ENCODE results near the gene SUGCT. TPM values are rescaled to one million over a fixed set of nuclear protein-coding genes. Genes with fewer than 3 reads are reported as not detected.

The SUGCT gene
- total and polyA plus RNA-seq, 2 of the 8 experiments (the other 6 are each of a cell fraction or from before 2014, with no cell fraction given): 2.8 to 5.4 TPM

DNA sequence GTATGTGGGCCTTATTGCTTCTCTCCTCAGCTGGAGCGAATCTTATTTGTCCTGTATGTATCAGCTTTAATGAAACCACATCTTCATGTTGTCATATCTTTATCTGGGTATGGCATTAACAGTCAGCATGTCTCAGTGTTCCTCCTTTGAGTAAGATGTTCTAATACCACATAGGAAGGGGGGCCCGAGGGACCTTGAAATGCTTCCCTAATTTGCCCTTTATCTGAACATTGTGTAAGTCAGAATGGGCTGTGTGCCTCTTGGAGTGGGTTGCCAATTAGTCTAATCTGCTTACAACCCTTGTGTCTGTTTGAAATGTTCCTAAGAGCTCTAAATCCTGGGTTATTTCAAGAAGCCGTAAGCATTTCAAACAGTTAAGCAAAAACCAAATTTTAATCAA is 623.8 kb downstream of the SUGCT start:
- H4K8ac ChIP-seq (ENCODE audit: extremely low read depth, insufficient read depth, low read length): no peak overlapping the region
- H2BK12ac ChIP-seq (ENCODE audit: low read depth, low read length): no peak overlapping the region
- no peak overlapping the region for H2BK120ac ChIP-seq (replicated peaks; ENCODE audit: low read depth, low read length)
- H3K4me2 ChIP-seq (ENCODE audit: insufficient read depth in 1 of 2, low read depth in 2 of 2, low read length in 2 of 2): no peak overlapping the region
- no peak overlapping the region for H3K14ac ChIP-seq (ENCODE audit: insufficient read length)
- no peaks in the 10 kb centered on the region for H3K36me3 ChIP-seq (ENCODE audit: control insufficient read depth in 2 of 4, insufficient read depth in 4 of 4, low read length in 3 of 4)
- H3K56ac ChIP-seq (replicated peaks; ENCODE audit: insufficient read length, low read depth, low read length): no peak overlapping the region
- no peak overlapping the region for H3K27ac ChIP-seq (ENCODE audit: low read depth, low read length)
- DNase-seq (ENCODE audit: low read depth in 1 of 2, low spot score in 2 of 2) (no peak), FAIRE-seq (no peak)
- no peak overlapping the region for H3K9ac ChIP-seq (replicated peaks in 1 of 4; ENCODE audit: extremely low read depth in 1 of 4, low read depth in 3 of 4, low read length in 3 of 4)
- no peaks in the 10 kb centered on the region for H3K79me2 ChIP-seq (ENCODE audit: control insufficient read depth in 1 of 2, insufficient read depth in 2 of 2, low read length in 2 of 2)
- no peak overlapping the region for H2BK20ac ChIP-seq (ENCODE audit: low read length)
- no peaks in the 10 kb centered on the region for H3K27me3 ChIP-seq (replicated peaks in 1 of 4; ENCODE audit: control insufficient read depth in 3 of 4, extremely low read depth in 1 of 4, insufficient read depth in 3 of 4, low read length in 3 of 4)
- H3K18ac ChIP-seq (ENCODE audit: extremely low read depth, low read length): no peak overlapping the region
- CTCF ChIA-PET (ENCODE audit: partially characterized antibody): interaction anchor here (2.4 kb wide), 1 partner anchor 11 kb away, joined by 7 read pairs; no protein-coding TSS in a partner anchor
- POLR2A ChIA-PET (ENCODE audit: partially characterized antibody): no interaction called here
- H2BK15ac ChIP-seq (ENCODE audit: low read length): no peak overlapping the region
- H4K20me1 ChIP-seq (replicated peaks in 1 of 2; ENCODE audit: control insufficient read depth in 1 of 2, insufficient read depth in 2 of 2, low read length in 2 of 2): no peaks in the 10 kb centered on the region
- H3K23ac ChIP-seq (ENCODE audit: insufficient read length): no peak overlapping the region
- H3K4me1 ChIP-seq (replicated peaks in 1 of 4; ENCODE audit: control insufficient read depth in 3 of 4, insufficient read depth in 4 of 4, low read length in 3 of 4): peaks cover 2 to 8% (median 5%) of the 10 kb centered on the region in 4 experiments; a peak in 6 of 7 replicates
- H3K23me2 ChIP-seq (ENCODE audit: low read depth, low read length): no peaks in the 10 kb centered on the region
- no peak overlapping the region for H2AFZ ChIP-seq (ENCODE audit: low read length)
- no peak overlapping the region for H2AK5ac ChIP-seq (ENCODE audit: low read depth, low read length)
- H3K4me3 ChIP-seq (ENCODE audit: extremely low read depth in 1 of 4, insufficient read depth in 2 of 4, low read depth in 3 of 4, low read length in 4 of 4): no peak overlapping the region
- H3K9me3 ChIP-seq (ENCODE audit: insufficient read depth in 2 of 2, low read depth in 1 of 2, low read length in 1 of 2): no peaks in the 10 kb centered on the region
- H3K79me1 ChIP-seq (ENCODE audit: low read depth, low read length): no peaks in the 10 kb centered on the region
- H4K91ac ChIP-seq (replicated peaks; ENCODE audit: insufficient read length, low read length): no peak overlapping the region
- no peak overlapping the region for H3K4ac ChIP-seq (replicated peaks; ENCODE audit: insufficient read length, low read depth, low read length)
- H2BK5ac ChIP-seq (ENCODE audit: low read depth, low read length): no peak overlapping the region
- H4K5ac ChIP-seq (ENCODE audit: insufficient read length, low read depth, low read length): no peak overlapping the region
- WGBS, 2 experiments (ENCODE audit: extremely low coverage in 1 of 2, insufficient coverage in 1 of 2, insufficient read length in 1 of 2, insufficient replicate concordance in 2 of 2, low coverage in 1 of 2, low lambda C conversion rate in 2 of 2, missing lambda C conversion rate in 1 of 2): 85% methylated on average over 3 of the region's 3 CpGs; no CpG with 5 or more reads in 1 of the 2 experiments
- TF ChIP-seq PHF8 (conservative IDR thresholded peaks at IDR 0.05; ENCODE audit: low read depth, low read length) (no peak), E2F6 (IDR thresholded peaks at IDR 0.05) (no peak)
